ENCODE measurements around the gene SEC61A2. TPM values are rescaled to one million over a fixed set of nuclear protein-coding genes. Genes with fewer than 3 reads are reported as not detected.

SEC61A2 gene
- total and polyA plus RNA-seq, 2 experiments from 2014 or later = 8.7 to 17.6 TPM

GRCh38 chr10:12198156-12198555 is 68.7 kb downstream of the SEC61A2 start:
- Histone ChIP-seq H3K27me3 (ENCODE audit: insufficient read depth) (no peaks in the 10 kb centered on the region), H3F3A (replicated peaks; ENCODE audit: low read depth) (no peaks in the 10 kb centered on the region; the same call in 1 of the 2 replicates), H3K4me3 (no peak overlapping the region), H3K4me2 (peak overlapping the region; percentile 84; the same call in 1 of the 2 replicates), H2AFZ (no peak overlapping the region), H4K20me1 (replicated peaks; ENCODE audit: insufficient read depth) (peaks cover 41% of the 10 kb centered on the region), H3K36me3 (ENCODE audit: insufficient read depth) (peaks cover 41% of the 10 kb centered on the region), H3K27ac (ENCODE audit: low read depth) (no peak overlapping the region), H3K79me2 (replicated peaks; ENCODE audit: insufficient read depth) (peaks cover 95% of the 10 kb centered on the region), H3K9me2 (ENCODE audit: insufficient read depth) (no peaks in the 10 kb centered on the region), H3K4me1 (ENCODE audit: insufficient read depth) (peaks cover 12% of the 10 kb centered on the region)
- DNase-seq (ENCODE audit: low spot score) (no peak), ATAC-seq (no peak)
- no peak for TF ChIP-seq REST (IDR thresholded peaks at IDR 0.05; ENCODE audit: unreplicated experiment)
- H3K4me1 Mint-ChIP-seq = peaks cover 6% of the 10 kb centered on the region
- H3K36me3 Mint-ChIP-seq (ENCODE audit: low read depth) = peaks cover 37% of the 10 kb centered on the region
- no peaks in the 10 kb centered on the region; the same call in 2 of the 3 replicates for H3K9me3 Mint-ChIP-seq
- H3K27me3 Mint-ChIP-seq (ENCODE audit: insufficient read depth, low read depth, poor library complexity) = peaks cover 9% of the 10 kb centered on the region
- peak overlapping the region; percentile 46 for H3K4me3 Mint-ChIP-seq
- no peak overlapping the region for H3K27ac Mint-ChIP-seq

GRCh38 chr10:12200850-12201249 is 71.4 kb downstream of the SEC61A2 start:
- Histone ChIP-seq H4K20me1 (replicated peaks; ENCODE audit: insufficient read depth) (peaks cover 50% of the 10 kb centered on the region), H3K4me3 (no peak overlapping the region), H3K4me2 (no peak overlapping the region), H3K79me2 (replicated peaks; ENCODE audit: insufficient read depth) (peaks cover 98% of the 10 kb centered on the region), H3K4me1 (ENCODE audit: insufficient read depth) (peaks cover 5% of the 10 kb centered on the region; the same call in 1 of the 2 replicates), H2AFZ (no peak overlapping the region), H3K27me3 (ENCODE audit: insufficient read depth) (no peaks in the 10 kb centered on the region), H3F3A (replicated peaks; ENCODE audit: low read depth) (no peaks in the 10 kb centered on the region), H3K9me2 (ENCODE audit: insufficient read depth) (no peaks in the 10 kb centered on the region), H3K36me3 (ENCODE audit: insufficient read depth) (peaks cover 55% of the 10 kb centered on the region), H3K27ac (ENCODE audit: low read depth) (no peak overlapping the region)
- Mint-ChIP-seq H3K36me3 (ENCODE audit: low read depth) (peaks cover 56% of the 10 kb centered on the region), H3K9me3 (no peaks in the 10 kb centered on the region; the same call in 2 of the 3 replicates), H3K4me1 (no peaks in the 10 kb centered on the region; the same call in 2 of the 3 replicates), H3K4me3 (no peak overlapping the region), H3K27me3 (ENCODE audit: insufficient read depth, low read depth, poor library complexity) (peaks cover 1% of the 10 kb centered on the region), H3K27ac (no peak overlapping the region)
- DNase-seq (ENCODE audit: low spot score) (no peak), ATAC-seq (no peak)
- TF ChIP-seq ZNF114 (CRISPR knock-in tag; IDR thresholded peaks at IDR 0.05) (no peak), CTCF (conservative IDR thresholded peaks at IDR 0.05; ENCODE audit: low read depth in 2 of 2) (no peak), CREB1 (CRISPR knock-in tag; IDR thresholded peaks at IDR 0.05; ENCODE audit: low read depth) (no peak), STAT1 (IDR thresholded peaks at IDR 0.05; ENCODE audit: unreplicated experiment) (no peak), JUNB (IDR thresholded peaks at IDR 0.05; ENCODE audit: unreplicated experiment) (no peak), ETS1 (IDR thresholded peaks at IDR 0.05) (no peak), ZNF331 (CRISPR knock-in tag; IDR thresholded peaks at IDR 0.05; ENCODE audit: low read depth) (no peak), REST (IDR thresholded peaks at IDR 0.05; ENCODE audit: unreplicated experiment) (no peak), NANOG (IDR thresholded peaks at IDR 0.05; ENCODE audit: borderline replicate concordance) (no peak)

All from GM23338 (cell line).